Measurements from ENCODE around the gene IL1RAPL1.

DNA sequence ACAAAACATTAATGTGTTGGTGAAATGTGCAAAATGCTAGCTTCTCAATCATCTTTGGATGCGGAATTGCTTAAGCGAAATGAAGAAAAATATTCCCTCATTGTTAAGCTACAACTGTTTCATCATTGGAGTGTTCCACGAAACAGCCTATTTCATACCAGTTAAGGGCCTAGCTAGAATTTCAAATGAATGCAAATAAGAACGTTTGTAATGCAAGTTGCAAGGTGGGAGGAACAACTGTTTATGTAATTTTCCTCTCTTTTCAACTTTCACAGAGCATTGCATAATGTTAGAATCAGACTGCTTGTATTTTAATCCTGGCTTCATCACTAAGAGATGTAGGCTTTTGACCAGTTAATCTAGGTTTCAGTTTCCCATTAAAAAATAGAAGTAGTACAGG lies 480.1 kb downstream of the IL1RAPL1 start:
- TF ChIP-seq RCOR1 (IDR thresholded peaks at IDR 0.05; ENCODE audit: low read depth, low read length) (no peak), BHLHE40 (IDR thresholded peaks at IDR 0.05; ENCODE audit: low read depth, low read length) (no peak), SMC3 (IDR thresholded peaks at IDR 0.05) (no peak), MYC (IDR thresholded peaks at IDR 0.05; ENCODE audit: borderline replicate concordance, low read length) (no peak), ZFP36 (IDR thresholded peaks at IDR 0.05; ENCODE audit: borderline replicate concordance, partially characterized antibody) (no peak)
- TF ChIP-seq, protein P1, sequence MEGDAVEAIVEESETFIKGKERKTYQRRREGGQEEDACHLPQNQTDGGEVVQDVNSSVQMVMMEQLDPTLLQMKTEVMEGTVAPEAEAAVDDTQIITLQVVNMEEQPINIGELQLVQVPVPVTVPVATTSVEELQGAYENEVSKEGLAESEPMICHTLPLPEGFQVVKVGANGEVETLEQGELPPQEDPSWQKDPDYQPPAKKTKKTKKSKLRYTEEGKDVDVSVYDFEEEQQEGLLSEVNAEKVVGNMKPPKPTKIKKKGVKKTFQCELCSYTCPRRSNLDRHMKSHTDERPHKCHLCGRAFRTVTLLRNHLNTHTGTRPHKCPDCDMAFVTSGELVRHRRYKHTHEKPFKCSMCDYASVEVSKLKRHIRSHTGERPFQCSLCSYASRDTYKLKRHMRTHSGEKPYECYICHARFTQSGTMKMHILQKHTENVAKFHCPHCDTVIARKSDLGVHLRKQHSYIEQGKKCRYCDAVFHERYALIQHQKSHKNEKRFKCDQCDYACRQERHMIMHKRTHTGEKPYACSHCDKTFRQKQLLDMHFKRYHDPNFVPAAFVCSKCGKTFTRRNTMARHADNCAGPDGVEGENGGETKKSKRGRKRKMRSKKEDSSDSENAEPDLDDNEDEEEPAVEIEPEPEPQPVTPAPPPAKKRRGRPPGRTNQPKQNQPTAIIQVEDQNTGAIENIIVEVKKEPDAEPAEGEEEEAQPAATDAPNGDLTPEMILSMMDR (IDR thresholded peaks at IDR 0.05): no peak
